Measurements from ENCODE around the gene SALL3. TPM values are rescaled to one million over a fixed set of nuclear protein-coding genes. Genes with fewer than 3 reads are reported as not detected.

SALL3 gene
- total and polyA plus RNA-seq, 2 of the 8 experiments (the other 6 are each of a cell fraction or from before 2014, with no cell fraction given): 10.5 to 46.4 TPM

DNA sequence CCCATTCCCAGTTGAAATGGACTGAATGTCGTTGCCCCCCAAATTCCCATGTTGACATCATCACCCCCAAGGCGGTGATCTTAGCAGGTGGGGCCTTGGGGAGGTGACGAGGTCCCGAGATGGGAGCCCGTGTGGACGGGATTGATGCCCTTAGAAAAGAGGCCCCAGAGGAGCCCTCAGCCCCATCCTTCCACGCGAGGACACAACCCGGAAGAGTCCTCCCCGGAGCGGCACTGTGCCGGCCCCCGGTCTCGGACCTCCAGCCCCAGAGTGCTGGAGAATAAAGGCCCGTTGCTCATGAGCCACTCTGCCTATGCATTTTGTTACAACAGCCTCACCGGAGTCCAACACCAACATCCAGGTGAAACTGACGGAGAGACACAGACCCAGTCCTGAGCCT lies 30.4 kb upstream of the SALL3 start:
- H3K4me1 ChIP-seq (replicated peaks in 1 of 4; ENCODE audit: control insufficient read depth in 3 of 4, insufficient read depth in 4 of 4, low read length in 3 of 4): peaks cover 0 to 7% (median 4%) of the 10 kb centered on the region in 4 experiments; a peak in 4 of 7 replicates

More for the DNA sequence above, 30.4 kb upstream of the SALL3 start:
- WGBS, 2 experiments (ENCODE audit: extremely low coverage in 1 of 2, insufficient coverage in 1 of 2, insufficient read length in 1 of 2, insufficient replicate concordance in 2 of 2, low coverage in 1 of 2, low lambda C conversion rate in 2 of 2, missing lambda C conversion rate in 1 of 2): 96% methylated on average over 15 of the region's 17 CpGs; no CpG with 5 or more reads in 1 of the 2 experiments
- Histone ChIP-seq H4K91ac (replicated peaks; ENCODE audit: insufficient read length, low read length) (no peak overlapping the region), H3K79me1 (ENCODE audit: low read depth, low read length) (no peaks in the 10 kb centered on the region), H3K36me3 (ENCODE audit: control insufficient read depth in 2 of 4, insufficient read depth in 4 of 4, low read length in 3 of 4) (no peaks in the 10 kb centered on the region), H3K9ac (replicated peaks in 1 of 4; ENCODE audit: extremely low read depth in 1 of 4, low read depth in 3 of 4, low read length in 3 of 4) (no peak overlapping the region), H2BK120ac (replicated peaks; ENCODE audit: low read depth, low read length) (no peak overlapping the region), H3K18ac (ENCODE audit: extremely low read depth, low read length) (no peak overlapping the region), H3K23me2 (ENCODE audit: low read depth, low read length) (no peaks in the 10 kb centered on the region), H2BK20ac (ENCODE audit: low read length) (no peak overlapping the region), H2AFZ (ENCODE audit: low read length) (no peak overlapping the region), H2BK15ac (ENCODE audit: low read length) (no peak overlapping the region), H2AK5ac (ENCODE audit: low read depth, low read length) (no peak overlapping the region), H3K79me2 (ENCODE audit: control insufficient read depth in 1 of 2, insufficient read depth in 2 of 2, low read length in 2 of 2) (no peaks in the 10 kb centered on the region), H3K9me3 (ENCODE audit: insufficient read depth in 2 of 2, low read depth in 1 of 2, low read length in 1 of 2) (peaks cover under 1 to 5% of the 10 kb centered on the region in 2 experiments; a peak in 1 of 4 replicates), H3K56ac (replicated peaks; ENCODE audit: insufficient read length, low read depth, low read length) (no peak overlapping the region), H3K4ac (replicated peaks; ENCODE audit: insufficient read length, low read depth, low read length) (no peak overlapping the region), H4K20me1 (replicated peaks in 1 of 2; ENCODE audit: control insufficient read depth in 1 of 2, insufficient read depth in 2 of 2, low read length in 2 of 2) (no peaks in the 10 kb centered on the region), H3K4me3 (ENCODE audit: extremely low read depth in 1 of 4, insufficient read depth in 2 of 4, low read depth in 3 of 4, low read length in 4 of 4) (no peak overlapping the region), H3K4me2 (ENCODE audit: insufficient read depth in 1 of 2, low read depth in 2 of 2, low read length in 2 of 2) (no peak overlapping the region), H3K27me3 (replicated peaks in 1 of 4; ENCODE audit: control insufficient read depth in 3 of 4, extremely low read depth in 1 of 4, insufficient read depth in 3 of 4, low read length in 3 of 4) (0 out of 7 replicates have a peak, but pooled peaks cover 0 to 3% (median 0%) of the 10 kb centered on the region in 4 experiments), H2BK12ac (ENCODE audit: low read depth, low read length) (no peak overlapping the region), H3K27ac (ENCODE audit: low read depth, low read length) (no peak overlapping the region), H2BK5ac (ENCODE audit: low read depth, low read length) (no peak overlapping the region), H4K8ac (ENCODE audit: extremely low read depth, insufficient read depth, low read length) (peak overlapping the region; percentile 63; the same call in 1 of the 2 replicates), H3K14ac (ENCODE audit: insufficient read length) (no peak overlapping the region), H3K23ac (ENCODE audit: insufficient read length) (no peak overlapping the region), H4K5ac (ENCODE audit: insufficient read length, low read depth, low read length) (no peak overlapping the region)
- ChIA-PET POLR2A (ENCODE audit: partially characterized antibody) (no interaction called here), CTCF (ENCODE audit: partially characterized antibody) (no interaction called here)
- DNase-seq (ENCODE audit: low read depth in 1 of 2, low spot score in 2 of 2): no peak
- FAIRE-seq: no peak
- TF ChIP-seq CHD2 (IDR thresholded peaks at IDR 0.05; ENCODE audit: low read length) (no peak), PHF8 (conservative IDR thresholded peaks at IDR 0.05; ENCODE audit: low read depth, low read length) (no peak), SAP30 (IDR thresholded peaks at IDR 0.05; ENCODE audit: insufficient read depth, insufficient replicate concordance, low read length) (no peak), FOSL1 (IDR thresholded peaks at IDR 0.05; ENCODE audit: insufficient read depth, low read depth, low read length) (no peak), SIRT6 (IDR thresholded peaks at IDR 0.05; ENCODE audit: low read length) (no peak), CHD1 (IDR thresholded peaks at IDR 0.05; ENCODE audit: low read depth, low read length) (no peak), SP4 (IDR thresholded peaks at IDR 0.05; ENCODE audit: low read length) (no peak), SRF (IDR thresholded peaks at IDR 0.05; ENCODE audit: low read depth, low read length) (no peak), CREB1 (IDR thresholded peaks at IDR 0.05) (no peak), BRCA1 (IDR thresholded peaks at IDR 0.05; ENCODE audit: low read depth, low read length) (no peak), GABPA (IDR thresholded peaks at IDR 0.05; ENCODE audit: borderline replicate concordance, insufficient read depth, low read length) (no peak), GTF2F1 (IDR thresholded peaks at IDR 0.05; ENCODE audit: borderline replicate concordance, low read depth, low read length) (no peak)
- TF ChIP-seq, protein P1, sequence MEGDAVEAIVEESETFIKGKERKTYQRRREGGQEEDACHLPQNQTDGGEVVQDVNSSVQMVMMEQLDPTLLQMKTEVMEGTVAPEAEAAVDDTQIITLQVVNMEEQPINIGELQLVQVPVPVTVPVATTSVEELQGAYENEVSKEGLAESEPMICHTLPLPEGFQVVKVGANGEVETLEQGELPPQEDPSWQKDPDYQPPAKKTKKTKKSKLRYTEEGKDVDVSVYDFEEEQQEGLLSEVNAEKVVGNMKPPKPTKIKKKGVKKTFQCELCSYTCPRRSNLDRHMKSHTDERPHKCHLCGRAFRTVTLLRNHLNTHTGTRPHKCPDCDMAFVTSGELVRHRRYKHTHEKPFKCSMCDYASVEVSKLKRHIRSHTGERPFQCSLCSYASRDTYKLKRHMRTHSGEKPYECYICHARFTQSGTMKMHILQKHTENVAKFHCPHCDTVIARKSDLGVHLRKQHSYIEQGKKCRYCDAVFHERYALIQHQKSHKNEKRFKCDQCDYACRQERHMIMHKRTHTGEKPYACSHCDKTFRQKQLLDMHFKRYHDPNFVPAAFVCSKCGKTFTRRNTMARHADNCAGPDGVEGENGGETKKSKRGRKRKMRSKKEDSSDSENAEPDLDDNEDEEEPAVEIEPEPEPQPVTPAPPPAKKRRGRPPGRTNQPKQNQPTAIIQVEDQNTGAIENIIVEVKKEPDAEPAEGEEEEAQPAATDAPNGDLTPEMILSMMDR (IDR thresholded peaks at IDR 0.05; ENCODE audit: control extremely low read depth in 1 of 3, insufficient read depth in 1 of 3, low read depth in 1 of 3, low read length in 3 of 3): no peak

Measured in H1 (cell line).